ENCODE measurements around the gene RSPO4.

RSPO4 gene

DNA sequence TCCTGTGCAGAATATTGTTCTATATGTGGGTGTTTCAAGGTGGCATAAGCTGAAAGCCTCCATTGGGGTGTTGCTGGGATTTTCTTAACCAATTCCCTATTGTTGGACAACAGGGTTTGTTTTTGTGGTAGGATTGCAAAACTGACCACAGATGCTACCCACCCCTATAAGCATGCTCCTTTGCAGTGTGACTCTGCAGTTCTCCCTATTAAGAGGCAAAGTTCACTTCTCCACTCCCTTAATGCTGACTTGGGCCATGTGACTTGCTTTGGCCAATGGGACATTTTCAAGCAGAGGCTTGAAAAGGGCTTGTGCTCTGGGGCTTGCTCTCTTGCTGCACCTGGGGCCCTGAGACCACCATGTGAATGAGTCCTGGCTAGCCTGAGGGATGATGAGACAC, 77.5 kb downstream of the RSPO4 start:
- DNase-seq, result no peak
- Histone ChIP-seq H3K9me3 (no peaks in the 10 kb centered on the region), H3K4me1 (no peaks in the 10 kb centered on the region), H3K27me3 (no peaks in the 10 kb centered on the region), H3K4me3 (ENCODE audit: low read depth, low read length) (no peak overlapping the region), H3K36me3 (no peaks in the 10 kb centered on the region)
- TF ChIP-seq, protein P1, sequence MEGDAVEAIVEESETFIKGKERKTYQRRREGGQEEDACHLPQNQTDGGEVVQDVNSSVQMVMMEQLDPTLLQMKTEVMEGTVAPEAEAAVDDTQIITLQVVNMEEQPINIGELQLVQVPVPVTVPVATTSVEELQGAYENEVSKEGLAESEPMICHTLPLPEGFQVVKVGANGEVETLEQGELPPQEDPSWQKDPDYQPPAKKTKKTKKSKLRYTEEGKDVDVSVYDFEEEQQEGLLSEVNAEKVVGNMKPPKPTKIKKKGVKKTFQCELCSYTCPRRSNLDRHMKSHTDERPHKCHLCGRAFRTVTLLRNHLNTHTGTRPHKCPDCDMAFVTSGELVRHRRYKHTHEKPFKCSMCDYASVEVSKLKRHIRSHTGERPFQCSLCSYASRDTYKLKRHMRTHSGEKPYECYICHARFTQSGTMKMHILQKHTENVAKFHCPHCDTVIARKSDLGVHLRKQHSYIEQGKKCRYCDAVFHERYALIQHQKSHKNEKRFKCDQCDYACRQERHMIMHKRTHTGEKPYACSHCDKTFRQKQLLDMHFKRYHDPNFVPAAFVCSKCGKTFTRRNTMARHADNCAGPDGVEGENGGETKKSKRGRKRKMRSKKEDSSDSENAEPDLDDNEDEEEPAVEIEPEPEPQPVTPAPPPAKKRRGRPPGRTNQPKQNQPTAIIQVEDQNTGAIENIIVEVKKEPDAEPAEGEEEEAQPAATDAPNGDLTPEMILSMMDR (IDR thresholded peaks at IDR 0.05; ENCODE audit: low read depth, low read length), result no peak

DNA sequence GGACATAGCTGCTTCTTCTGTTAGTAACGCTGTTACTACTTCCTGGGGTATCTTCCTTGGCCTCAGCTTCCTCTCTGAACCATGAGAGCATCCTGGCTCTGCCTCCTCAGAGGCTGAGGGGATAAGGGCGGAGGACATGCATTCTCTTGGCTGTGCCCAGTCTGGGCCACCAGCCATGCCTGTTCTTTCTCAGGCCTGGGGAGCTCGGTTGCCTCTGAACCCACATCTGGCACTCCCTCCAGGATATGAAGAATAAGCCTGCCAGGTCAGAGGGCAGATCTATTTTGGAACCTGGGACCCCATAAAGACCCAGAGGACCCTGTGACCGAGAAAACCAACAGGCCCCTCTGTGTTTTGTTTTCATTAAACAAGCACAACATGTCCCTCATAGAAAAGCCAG, 79.3 kb downstream of the RSPO4 start:
- no peaks in the 10 kb centered on the region for H3K27me3 ChIP-seq
- no peaks in the 10 kb centered on the region for H3K4me1 ChIP-seq
- no peak overlapping the region for H3K4me3 ChIP-seq (ENCODE audit: low read depth, low read length)
- DNase-seq, result no peak
- H3K36me3 ChIP-seq, result no peaks in the 10 kb centered on the region
- TF ChIP-seq, protein P1 (IDR thresholded peaks at IDR 0.05; ENCODE audit: low read depth, low read length), result no peak
- no peaks in the 10 kb centered on the region for H3K9me3 ChIP-seq

GRCh38 chr20:921068-921467, 81.0 kb downstream of the RSPO4 start:
- no peak for DNase-seq
- Histone ChIP-seq H3K4me3 (ENCODE audit: low read depth, low read length) (no peak overlapping the region), H3K27me3 (no peaks in the 10 kb centered on the region), H3K4me1 (no peaks in the 10 kb centered on the region), H3K36me3 (no peaks in the 10 kb centered on the region), H3K9me3 (no peaks in the 10 kb centered on the region)
- TF ChIP-seq, protein P1 (IDR thresholded peaks at IDR 0.05; ENCODE audit: low read depth, low read length), result no peak

DNA sequence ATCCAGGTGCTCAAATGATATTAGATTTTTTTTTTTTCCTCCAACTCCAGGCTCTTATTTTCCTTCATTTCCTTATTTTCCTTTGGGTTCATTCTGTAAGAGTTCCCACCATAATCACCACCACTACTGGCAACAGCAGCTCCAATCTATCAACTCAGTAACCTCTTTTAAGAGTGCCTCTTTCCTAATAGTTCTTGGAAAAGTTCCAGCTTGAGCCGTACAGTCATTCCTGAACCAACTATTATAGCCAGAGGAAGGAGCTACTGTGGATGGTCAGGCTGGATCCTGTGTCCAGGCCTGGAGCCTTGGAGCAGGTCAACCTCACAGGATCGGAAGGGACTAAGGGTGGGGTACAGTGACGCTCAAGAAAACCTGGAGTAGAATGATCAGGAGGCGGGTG, 81.8 kb downstream of the RSPO4 start:
- Histone ChIP-seq H3K4me1 (no peaks in the 10 kb centered on the region), H3K9me3 (no peaks in the 10 kb centered on the region), H3K27me3 (no peaks in the 10 kb centered on the region), H3K36me3 (no peaks in the 10 kb centered on the region), H3K4me3 (ENCODE audit: low read depth, low read length) (no peak overlapping the region)
- no peak for DNase-seq
- TF ChIP-seq, protein P1 (IDR thresholded peaks at IDR 0.05; ENCODE audit: low read depth, low read length), result no peak

DNA sequence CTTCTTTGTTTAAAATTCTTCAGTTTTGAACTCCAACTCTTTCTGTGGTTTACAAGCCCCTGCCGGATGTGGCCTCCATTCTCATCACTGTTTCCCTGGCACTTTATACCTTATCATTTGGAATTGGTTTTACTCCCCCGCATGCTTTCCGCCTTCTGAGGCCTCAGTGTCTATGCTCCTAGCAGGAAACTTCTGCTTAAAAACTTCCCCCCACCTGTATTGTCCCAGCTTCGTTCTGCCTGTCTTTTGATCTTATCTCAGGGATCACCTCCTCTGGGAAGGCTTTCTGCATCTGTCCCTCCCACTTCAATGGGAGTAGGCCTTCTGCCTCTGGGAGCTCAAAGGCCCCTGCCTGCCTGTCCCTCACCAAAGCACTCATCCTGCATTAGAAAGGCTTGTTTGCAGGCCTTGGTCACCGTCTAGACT, 82.6 kb downstream of the RSPO4 start:
- H3K4me1 ChIP-seq, result no peaks in the 10 kb centered on the region
- H3K9me3 ChIP-seq, result no peaks in the 10 kb centered on the region
- no peak overlapping the region for H3K4me3 ChIP-seq (ENCODE audit: low read depth, low read length)
- no peak for DNase-seq
- TF ChIP-seq, protein P1 (IDR thresholded peaks at IDR 0.05; ENCODE audit: low read depth, low read length), result no peak
- H3K36me3 ChIP-seq, result no peaks in the 10 kb centered on the region
- no peaks in the 10 kb centered on the region for H3K27me3 ChIP-seq

DNA sequence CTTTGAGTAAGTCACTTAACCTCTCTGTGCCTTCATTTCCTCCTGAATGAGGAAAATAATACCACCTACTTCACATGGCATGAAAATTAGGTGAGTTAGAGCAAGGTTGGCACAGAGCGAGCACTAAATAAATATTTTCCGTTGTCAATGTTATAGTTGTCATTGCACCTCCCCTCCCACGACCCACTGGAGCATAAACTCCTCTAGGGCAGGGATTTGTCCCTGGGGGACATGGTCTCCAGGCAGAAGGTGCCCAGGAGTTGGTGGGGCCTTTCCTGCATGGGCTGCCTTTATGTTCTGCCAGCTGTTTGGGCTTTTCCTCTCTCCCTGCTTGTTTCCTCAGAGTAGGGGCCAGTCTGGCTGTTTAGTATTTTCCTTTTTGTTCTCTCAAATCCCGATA, 84.7 kb downstream of the RSPO4 start:
- no peaks in the 10 kb centered on the region for H3K27me3 ChIP-seq

More for the DNA sequence above, 84.7 kb downstream of the RSPO4 start:
- no peaks in the 10 kb centered on the region for H3K9me3 ChIP-seq
- no peaks in the 10 kb centered on the region for H3K36me3 ChIP-seq
- H3K4me1 ChIP-seq, result no peaks in the 10 kb centered on the region
- DNase-seq, result no peak
- no peak overlapping the region for H3K4me3 ChIP-seq (ENCODE audit: low read depth, low read length)
- TF ChIP-seq, protein P1 (IDR thresholded peaks at IDR 0.05; ENCODE audit: low read depth, low read length), result no peak

All from BE2C (cell line).